Measurements from ENCODE around the gene TNFRSF19.

The TNFRSF19 gene

DNA sequence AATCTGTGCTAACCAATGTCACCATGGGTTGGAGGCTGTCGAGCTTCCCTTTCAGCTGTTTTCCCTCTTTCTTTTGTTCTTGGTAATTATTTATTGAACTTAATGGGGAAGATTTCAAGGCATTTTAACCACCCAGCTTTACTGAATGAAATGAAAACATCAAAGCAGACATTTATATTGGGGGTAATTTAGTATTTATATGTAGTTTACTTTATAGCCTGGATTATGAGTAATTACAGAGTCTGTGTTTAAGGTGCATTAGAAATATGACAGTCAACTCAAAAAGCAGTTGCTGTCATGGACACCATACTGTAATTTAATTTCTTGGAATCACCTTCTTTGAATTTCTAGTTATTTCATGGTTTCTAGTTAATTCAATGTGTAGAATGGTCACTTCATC is 42.0 kb downstream of the TNFRSF19 start:
- Histone ChIP-seq H3K9ac (ENCODE audit: low read length) (no peak overlapping the region), H3K36me3 (ENCODE audit: control insufficient read depth, insufficient read depth, low read length) (no peaks in the 10 kb centered on the region), H3K9me3 (ENCODE audit: control insufficient read depth, low read length) (no peaks in the 10 kb centered on the region), H3K4me1 (ENCODE audit: control insufficient read depth, insufficient read depth, low read length) (peaks cover 11% of the 10 kb centered on the region), H3K27me3 (ENCODE audit: control insufficient read depth, insufficient read depth, low read length) (no peaks in the 10 kb centered on the region), H3K4me3 (ENCODE audit: low read length) (no peak overlapping the region)

DNA sequence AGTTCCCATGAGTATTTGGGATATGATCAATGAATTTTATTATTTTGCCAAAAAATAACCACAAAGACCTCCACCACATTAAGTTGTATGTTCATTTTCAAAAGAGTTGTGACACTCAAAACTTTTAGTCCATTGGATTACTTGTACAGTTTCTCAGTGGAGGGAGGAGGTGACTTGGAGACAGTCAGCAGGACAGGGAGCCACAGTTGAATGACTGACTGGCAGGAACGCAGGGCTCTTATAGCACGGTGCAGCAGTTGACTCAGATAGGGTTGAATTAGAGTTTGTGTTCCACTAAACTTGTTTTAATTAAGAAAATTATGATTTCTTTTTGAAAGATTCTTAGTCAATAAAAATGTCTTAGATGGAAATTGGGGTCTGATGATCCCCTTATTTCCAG is 42.5 kb downstream of the TNFRSF19 start:
- H3K4me3 ChIP-seq (ENCODE audit: low read length), result no peak overlapping the region
- H3K9me3 ChIP-seq (ENCODE audit: control insufficient read depth, low read length), result no peaks in the 10 kb centered on the region
- H3K4me1 ChIP-seq (ENCODE audit: control insufficient read depth, insufficient read depth, low read length), result peaks cover 11% of the 10 kb centered on the region
- no peak overlapping the region for H3K9ac ChIP-seq (ENCODE audit: low read length)
- no peaks in the 10 kb centered on the region for H3K36me3 ChIP-seq (ENCODE audit: control insufficient read depth, insufficient read depth, low read length)
- no peaks in the 10 kb centered on the region for H3K27me3 ChIP-seq (ENCODE audit: control insufficient read depth, insufficient read depth, low read length)

- Histone ChIP-seq H3K36me3 (ENCODE audit: control insufficient read depth, insufficient read depth, low read length) (no peaks in the 10 kb centered on the region), H3K9me3 (ENCODE audit: control insufficient read depth, low read length) (no peaks in the 10 kb centered on the region), H3K4me3 (ENCODE audit: low read length) (no peak overlapping the region), H3K4me1 (ENCODE audit: control insufficient read depth, insufficient read depth, low read length) (peaks cover 8% of the 10 kb centered on the region), H3K9ac (ENCODE audit: low read length) (no peak overlapping the region), H3K27me3 (ENCODE audit: control insufficient read depth, insufficient read depth, low read length) (no peaks in the 10 kb centered on the region)
These were observed 43.4 kb downstream of the TNFRSF19 start for GRCh38 chr13:23613596-23613995.

- Histone ChIP-seq H3K9ac (ENCODE audit: low read length) (no peak overlapping the region), H3K27me3 (ENCODE audit: control insufficient read depth, insufficient read depth, low read length) (no peaks in the 10 kb centered on the region), H3K36me3 (ENCODE audit: control insufficient read depth, insufficient read depth, low read length) (no peaks in the 10 kb centered on the region), H3K4me1 (ENCODE audit: control insufficient read depth, insufficient read depth, low read length) (no peaks in the 10 kb centered on the region), H3K4me3 (ENCODE audit: low read length) (no peak overlapping the region), H3K9me3 (ENCODE audit: control insufficient read depth, low read length) (no peaks in the 10 kb centered on the region)
These were observed 45.3 kb downstream of the TNFRSF19 start for GRCh38 chr13:23615395-23616081.

GRCh38 chr13:23616228-23616627 is 46.0 kb downstream of the TNFRSF19 start:
- no peaks in the 10 kb centered on the region for H3K27me3 ChIP-seq (ENCODE audit: control insufficient read depth, insufficient read depth, low read length)
- H3K9ac ChIP-seq (ENCODE audit: low read length), result no peak overlapping the region
- H3K9me3 ChIP-seq (ENCODE audit: control insufficient read depth, low read length), result no peaks in the 10 kb centered on the region
- H3K4me1 ChIP-seq (ENCODE audit: control insufficient read depth, insufficient read depth, low read length), result no peaks in the 10 kb centered on the region
- no peaks in the 10 kb centered on the region for H3K36me3 ChIP-seq (ENCODE audit: control insufficient read depth, insufficient read depth, low read length)
- H3K4me3 ChIP-seq (ENCODE audit: low read length), result no peak overlapping the region

DNA sequence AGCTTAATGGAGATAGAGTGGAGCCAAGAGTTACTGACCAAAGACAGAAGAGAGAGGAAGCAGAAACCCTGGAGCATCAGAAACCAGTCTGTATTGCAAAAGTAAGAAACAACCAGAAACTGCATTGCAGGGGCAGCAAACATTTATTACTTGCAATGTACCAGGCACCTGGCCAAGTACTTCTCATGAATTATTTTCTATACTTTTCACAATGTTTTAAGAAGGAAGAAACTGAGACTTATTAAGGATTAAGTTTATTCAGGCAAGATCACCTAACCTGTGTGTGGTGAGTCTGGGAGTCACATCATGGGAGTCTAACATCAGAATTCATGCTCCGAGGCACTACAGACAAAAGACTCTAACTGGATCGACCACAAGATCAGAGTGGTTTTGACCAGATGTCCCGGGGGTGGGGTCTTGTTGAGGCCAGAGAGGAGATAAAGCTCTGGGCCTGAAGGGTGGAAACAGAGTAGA is 47.4 kb downstream of the TNFRSF19 start:
- Histone ChIP-seq H3K36me3 (ENCODE audit: control insufficient read depth, insufficient read depth, low read length) (no peaks in the 10 kb centered on the region), H3K4me3 (ENCODE audit: low read length) (no peak overlapping the region)

GRCh38 chr13:23618341-23618740 is 48.1 kb downstream of the TNFRSF19 start:
- Histone ChIP-seq H3K9ac (ENCODE audit: low read length) (no peak overlapping the region), H3K4me1 (ENCODE audit: control insufficient read depth, insufficient read depth, low read length) (no peaks in the 10 kb centered on the region), H3K36me3 (ENCODE audit: control insufficient read depth, insufficient read depth, low read length) (no peaks in the 10 kb centered on the region), H3K27me3 (ENCODE audit: control insufficient read depth, insufficient read depth, low read length) (no peaks in the 10 kb centered on the region), H3K9me3 (ENCODE audit: control insufficient read depth, low read length) (no peaks in the 10 kb centered on the region), H3K4me3 (ENCODE audit: low read length) (no peak overlapping the region)

More for the DNA sequence above, 47.4 kb downstream of the TNFRSF19 start:
- Histone ChIP-seq H3K4me1 (ENCODE audit: control insufficient read depth, insufficient read depth, low read length) (no peaks in the 10 kb centered on the region), H3K27me3 (ENCODE audit: control insufficient read depth, insufficient read depth, low read length) (no peaks in the 10 kb centered on the region), H3K9ac (ENCODE audit: low read length) (no peak overlapping the region), H3K9me3 (ENCODE audit: control insufficient read depth, low read length) (no peaks in the 10 kb centered on the region)

DNA sequence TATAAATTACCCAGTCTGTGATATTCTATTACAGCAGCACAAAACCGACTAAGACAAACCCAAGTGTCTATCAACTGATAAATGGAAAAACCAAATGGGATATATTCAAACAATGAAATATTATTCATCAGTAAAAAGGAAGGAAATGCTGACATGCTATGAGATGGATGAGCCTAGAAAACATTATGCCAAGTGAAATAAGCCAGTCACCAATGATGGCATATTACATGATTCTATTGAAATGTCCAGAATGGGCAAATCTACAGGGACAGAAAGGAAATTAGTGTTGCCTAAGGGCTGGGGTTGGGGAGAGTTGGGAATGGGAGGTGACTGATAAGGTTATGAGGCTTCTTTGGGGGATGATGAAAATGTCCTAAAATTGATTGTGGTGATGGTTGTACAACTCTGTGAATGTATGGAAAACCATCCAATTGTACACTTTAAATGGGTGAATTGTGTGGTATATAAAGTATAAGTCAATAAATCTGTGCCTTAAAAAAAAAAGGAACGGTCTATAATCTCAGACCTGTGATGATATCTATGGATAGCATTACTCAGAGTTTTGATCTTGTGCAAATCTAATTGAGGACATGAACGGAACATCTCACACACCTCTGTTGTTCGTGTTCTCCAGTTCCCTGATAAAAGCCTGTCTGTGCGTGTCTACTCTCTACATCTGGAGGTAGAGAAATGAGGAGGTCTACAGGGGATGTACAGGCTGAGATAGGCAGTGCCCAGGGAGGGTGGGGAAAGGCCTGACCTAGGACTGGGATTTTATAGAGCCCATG is 49.0 kb downstream of the TNFRSF19 start:
- Histone ChIP-seq H3K4me3 (ENCODE audit: low read length) (no peak overlapping the region), H3K9me3 (ENCODE audit: control insufficient read depth, low read length) (no peaks in the 10 kb centered on the region), H3K4me1 (ENCODE audit: control insufficient read depth, insufficient read depth, low read length) (no peaks in the 10 kb centered on the region), H3K36me3 (ENCODE audit: control insufficient read depth, insufficient read depth, low read length) (no peaks in the 10 kb centered on the region), H3K9ac (ENCODE audit: low read length) (no peak overlapping the region), H3K27me3 (ENCODE audit: control insufficient read depth, insufficient read depth, low read length) (no peaks in the 10 kb centered on the region)

DNA sequence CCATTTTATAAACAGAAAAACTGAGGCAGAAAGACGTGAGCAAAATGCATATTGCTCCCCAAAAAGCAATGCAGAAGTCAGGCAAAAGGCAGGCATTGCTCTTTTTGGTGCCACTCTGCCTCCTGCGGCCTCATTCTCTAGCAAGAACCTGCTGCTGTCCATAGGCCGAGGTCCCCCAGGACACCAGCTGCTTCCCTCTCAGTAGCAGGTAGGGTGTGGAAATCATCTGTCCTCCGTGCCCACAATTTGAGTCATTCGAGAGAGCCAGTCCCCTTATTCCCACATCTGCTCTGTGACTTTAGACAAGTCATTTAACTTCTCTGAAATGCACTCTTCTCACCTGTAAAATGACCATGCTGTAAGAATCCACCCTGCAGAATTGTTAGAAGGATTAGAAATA is 50.0 kb downstream of the TNFRSF19 start:
- Histone ChIP-seq H3K9me3 (ENCODE audit: control insufficient read depth, low read length) (no peaks in the 10 kb centered on the region), H3K4me1 (ENCODE audit: control insufficient read depth, insufficient read depth, low read length) (no peaks in the 10 kb centered on the region), H3K27me3 (ENCODE audit: control insufficient read depth, insufficient read depth, low read length) (no peaks in the 10 kb centered on the region), H3K36me3 (ENCODE audit: control insufficient read depth, insufficient read depth, low read length) (no peaks in the 10 kb centered on the region), H3K9ac (ENCODE audit: low read length) (no peak overlapping the region), H3K4me3 (ENCODE audit: low read length) (no peak overlapping the region)

GRCh38 chr13:23620613-23621315 is 50.6 kb downstream of the TNFRSF19 start:
- H3K9ac ChIP-seq (ENCODE audit: low read length), result no peak overlapping the region
- H3K4me3 ChIP-seq (ENCODE audit: low read length), result no peak overlapping the region
- H3K36me3 ChIP-seq (ENCODE audit: control insufficient read depth, insufficient read depth, low read length), result no peaks in the 10 kb centered on the region
- H3K27me3 ChIP-seq (ENCODE audit: control insufficient read depth, insufficient read depth, low read length), result no peaks in the 10 kb centered on the region
- no peaks in the 10 kb centered on the region for H3K9me3 ChIP-seq (ENCODE audit: control insufficient read depth, low read length)
- no peaks in the 10 kb centered on the region for H3K4me1 ChIP-seq (ENCODE audit: control insufficient read depth, insufficient read depth, low read length)

- Histone ChIP-seq H3K4me3 (ENCODE audit: low read length) (no peak overlapping the region), H3K36me3 (ENCODE audit: control insufficient read depth, insufficient read depth, low read length) (no peaks in the 10 kb centered on the region), H3K9me3 (ENCODE audit: control insufficient read depth, low read length) (no peaks in the 10 kb centered on the region), H3K9ac (ENCODE audit: low read length) (no peak overlapping the region), H3K27me3 (ENCODE audit: control insufficient read depth, insufficient read depth, low read length) (no peaks in the 10 kb centered on the region), H3K4me1 (ENCODE audit: control insufficient read depth, insufficient read depth, low read length) (no peaks in the 10 kb centered on the region)
These were observed 51.1 kb downstream of the TNFRSF19 start for GRCh38 chr13:23621316-23621645.

DNA sequence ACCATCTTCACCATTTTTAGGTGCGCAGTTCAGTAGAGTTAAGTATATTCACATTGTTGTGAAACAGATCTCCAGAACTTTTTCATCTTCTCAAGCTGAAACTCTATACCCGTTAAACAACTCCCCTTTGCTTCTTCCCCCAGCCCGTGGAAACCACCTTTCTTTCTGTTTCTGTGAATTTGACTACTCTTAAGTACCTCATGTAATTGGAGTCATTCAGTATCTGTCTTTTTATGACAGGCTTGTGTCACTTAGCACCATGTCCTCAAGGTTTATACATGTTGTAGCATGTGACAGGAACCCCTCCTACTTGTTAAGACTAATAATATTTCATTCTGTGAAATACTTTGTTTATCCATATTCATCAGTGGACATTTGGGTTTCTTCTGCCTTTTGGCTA is 52.8 kb downstream of the TNFRSF19 start:
- H3K27me3 ChIP-seq (ENCODE audit: control insufficient read depth, insufficient read depth, low read length), result no peaks in the 10 kb centered on the region
- H3K9ac ChIP-seq (ENCODE audit: low read length), result no peak overlapping the region
- no peaks in the 10 kb centered on the region for H3K36me3 ChIP-seq (ENCODE audit: control insufficient read depth, insufficient read depth, low read length)
- no peak overlapping the region for H3K4me3 ChIP-seq (ENCODE audit: low read length)
- no peaks in the 10 kb centered on the region for H3K9me3 ChIP-seq (ENCODE audit: control insufficient read depth, low read length)
- H3K4me1 ChIP-seq (ENCODE audit: control insufficient read depth, insufficient read depth, low read length), result no peaks in the 10 kb centered on the region

Measured in mucosa of stomach (tissue), 1 donor.